ENCODE results near the gene TENM4.

TENM4 gene

GRCh38 chr11:78949976-78950690, 490.7 kb downstream of the TENM4 start:
- DNase-seq: no peak

GRCh38 chr11:78946945-78947902, 493.6 kb downstream of the TENM4 start:
- no peak for DNase-seq

- DNase-seq: no peak
Observed at GRCh38 chr11:78943841-78944240, 497.0 kb downstream of the TENM4 start.

- DNase-seq: no peak
Observed at GRCh38 chr11:78943154-78943553, 497.7 kb downstream of the TENM4 start.

GRCh38 chr11:78941226-78941851, 499.5 kb downstream of the TENM4 start:
- no peak for DNase-seq

- DNase-seq: no peak
Observed at GRCh38 chr11:78940500-78941225, 500.2 kb downstream of the TENM4 start.

GRCh38 chr11:78938971-78939370, 501.9 kb downstream of the TENM4 start:
- no peak for DNase-seq

GRCh38 chr11:78938036-78938435, 502.8 kb downstream of the TENM4 start:
- DNase-seq: no peak

GRCh38 chr11:78935398-78936068, 505.3 kb downstream of the TENM4 start:
- DNase-seq: no peak

- DNase-seq: no peak
Observed at GRCh38 chr11:78933350-78933749, 507.5 kb downstream of the TENM4 start.

- no peak for DNase-seq
Observed at GRCh38 chr11:78932757-78933156, 508.1 kb downstream of the TENM4 start.

- no peak for DNase-seq
Observed at GRCh38 chr11:78931891-78932290, 508.9 kb downstream of the TENM4 start.

- no peak for DNase-seq
Observed at GRCh38 chr11:78930810-78931523, 509.9 kb downstream of the TENM4 start.

- no peak for DNase-seq
Observed at GRCh38 chr11:78929906-78930220, 511.0 kb downstream of the TENM4 start.

GRCh38 chr11:78929207-78929905, 511.5 kb downstream of the TENM4 start:
- DNase-seq: no peak

GRCh38 chr11:78927511-78927910, 513.3 kb downstream of the TENM4 start:
- DNase-seq: no peak

GRCh38 chr11:78926633-78927338, 514.0 kb downstream of the TENM4 start:
- DNase-seq: no peak

GRCh38 chr11:78925387-78925786, 515.4 kb downstream of the TENM4 start:
- DNase-seq: no peak

- no peak for DNase-seq
Observed at GRCh38 chr11:78922859-78923625, 517.8 kb downstream of the TENM4 start.

GRCh38 chr11:78921509-78921908, 519.3 kb downstream of the TENM4 start:
- no peak for DNase-seq
